Left forelimb (tissue), 1 donor: Measurements from ENCODE around the gene PSMD4.
"Not testable (repeated sequence)": the region's sequence is repeated elsewhere in the genome, so short reads cannot be mapped to it uniquely, and the experiment has no call there.

Experiments
- DNase-seq: peaks from one replicate; pipeline ENCODE4 v3.0.0-alpha.2; 2018; ENCODE audit warnings: low spot score

The PSMD4 gene

DNA sequence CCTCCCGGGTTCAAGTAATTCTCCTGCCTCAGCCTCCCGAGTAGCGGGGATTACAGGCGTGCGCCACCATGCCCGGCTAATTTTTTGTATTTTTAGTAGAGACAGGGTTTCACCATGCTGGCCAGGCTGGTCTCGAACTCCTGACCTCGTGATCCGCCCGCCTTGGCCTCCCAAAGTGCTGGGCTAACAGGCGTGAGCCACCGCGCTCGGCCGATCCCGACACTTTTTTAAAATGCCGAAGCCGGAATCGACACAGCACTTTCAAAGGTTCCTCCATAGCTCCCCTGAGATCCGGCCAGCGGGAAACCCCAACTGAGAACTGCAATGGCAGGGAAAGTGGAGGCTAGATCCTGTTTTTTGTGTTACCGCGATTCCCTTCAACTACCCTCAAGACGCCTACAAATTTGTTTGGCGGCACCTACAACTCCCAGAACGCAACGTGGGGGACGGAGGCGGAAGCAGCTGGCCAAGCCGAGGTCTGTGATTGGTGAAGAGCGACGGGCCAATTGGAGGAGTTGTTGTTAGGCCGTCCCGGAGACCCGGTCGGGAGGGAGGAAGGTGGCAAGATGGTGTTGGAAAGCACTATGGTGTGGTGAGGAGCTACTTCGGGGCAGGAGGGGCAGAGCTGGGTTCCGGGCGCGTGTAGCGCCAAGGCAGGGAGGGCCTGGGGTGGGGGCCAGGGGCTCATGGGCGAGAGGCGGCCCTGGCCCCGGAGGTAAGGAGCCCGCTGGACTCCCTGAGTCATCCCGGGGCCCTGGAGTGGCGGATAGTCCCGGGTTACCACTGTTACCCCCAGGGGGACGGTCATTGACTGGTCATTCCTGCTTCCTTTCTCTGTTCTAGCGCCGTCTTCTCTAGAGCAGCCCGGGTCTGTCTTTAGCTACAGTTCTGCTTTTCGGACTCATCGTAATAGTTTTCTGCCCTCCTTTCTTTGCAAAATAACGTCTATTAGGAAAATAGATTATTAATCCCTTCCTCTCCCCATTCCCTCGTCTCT lies at the start of gene PSMD4:
PSMD4 (plus strand) TSS at position 518 of the 997 bp plus-strand sequence; CDS start at position 567, 49 bp downstream.
- DNase-seq, result peak; percentile 96

DNA sequence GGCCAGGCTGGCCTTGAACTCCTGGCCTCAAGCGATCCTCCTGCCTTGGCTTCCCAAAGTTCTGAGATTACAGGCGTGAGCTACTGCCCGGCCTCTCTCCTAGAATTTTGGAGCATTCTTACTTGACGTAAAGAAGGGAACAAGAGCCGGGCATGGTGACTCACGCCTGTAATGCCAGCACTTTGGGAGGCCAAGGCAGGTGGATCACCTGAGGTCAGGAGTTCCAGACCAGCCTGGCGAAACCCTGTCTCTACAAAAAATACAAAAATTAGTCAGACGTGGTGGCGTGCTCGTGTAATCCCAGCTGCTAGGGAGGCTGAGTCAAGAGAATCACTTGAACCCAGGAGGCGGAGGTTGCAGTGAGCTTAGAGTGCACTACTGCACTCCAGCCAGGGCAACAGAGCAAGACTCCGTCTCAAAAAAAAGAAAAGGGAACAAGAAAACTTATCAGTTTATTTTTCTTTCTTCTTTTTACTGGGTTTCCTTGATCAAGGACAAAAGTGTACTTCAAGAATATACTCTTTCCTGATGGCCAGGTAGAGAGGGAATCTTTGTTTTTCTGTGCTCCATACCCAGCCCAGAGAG lies 49.1 kb upstream of the PSMD4 start:
- not testable (repeated sequence) for DNase-seq

DNA sequence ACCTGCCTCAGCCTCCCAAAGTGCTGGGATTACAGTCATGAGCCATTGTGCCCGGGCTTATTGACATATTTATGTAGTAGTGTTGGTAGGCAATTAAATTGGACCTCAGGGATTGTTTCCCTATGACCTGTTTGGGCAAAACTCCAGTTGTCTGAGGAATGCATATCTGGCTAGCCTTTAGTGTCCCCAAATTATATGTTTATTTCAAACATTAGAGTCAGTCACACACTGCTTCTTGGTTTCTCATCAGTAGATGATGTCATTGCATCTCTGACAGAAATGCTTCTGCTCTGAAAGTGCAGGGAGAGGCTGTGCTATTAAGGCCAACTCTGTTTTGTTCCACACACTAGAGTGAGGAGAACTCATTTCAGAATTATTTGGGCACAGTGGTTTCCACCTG lies 43.7 kb upstream of the PSMD4 start:
- no peak for DNase-seq

DNA sequence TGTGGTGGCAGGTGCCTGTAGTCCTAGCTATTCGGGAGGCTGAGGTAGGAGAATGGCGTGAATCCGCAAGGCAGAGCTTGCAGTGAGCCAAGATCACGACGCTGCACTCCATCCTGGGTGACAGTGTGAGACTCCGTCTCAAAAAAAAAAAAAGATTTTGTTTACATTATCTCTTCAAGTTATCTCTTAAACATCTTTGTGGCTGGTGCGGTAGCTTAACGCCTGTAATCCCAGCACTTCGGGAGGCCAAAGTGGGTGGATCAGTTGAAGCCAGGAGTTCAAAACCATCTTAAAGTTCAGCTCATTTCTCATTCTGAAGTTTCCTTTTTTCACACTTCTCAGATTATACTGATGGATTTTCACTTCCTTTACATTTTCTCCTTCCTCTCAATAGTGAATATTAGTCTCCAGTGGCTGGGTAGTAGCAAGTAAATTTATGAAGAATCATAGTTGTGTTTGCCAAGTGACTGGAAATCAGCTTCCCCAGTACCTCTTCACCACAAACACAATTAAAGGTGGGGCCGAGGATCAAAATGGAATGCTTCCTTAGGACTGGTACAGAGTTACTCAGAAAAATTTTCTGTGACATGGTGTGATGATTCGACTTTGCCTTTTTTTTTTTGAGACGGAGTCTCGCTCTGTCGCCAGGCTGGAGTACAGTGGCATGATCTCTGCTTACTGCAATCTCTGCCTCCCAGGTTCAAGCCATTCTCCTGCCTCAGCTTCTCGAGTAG lies 42.4 kb upstream of the PSMD4 start:
- no peak for DNase-seq

DNA sequence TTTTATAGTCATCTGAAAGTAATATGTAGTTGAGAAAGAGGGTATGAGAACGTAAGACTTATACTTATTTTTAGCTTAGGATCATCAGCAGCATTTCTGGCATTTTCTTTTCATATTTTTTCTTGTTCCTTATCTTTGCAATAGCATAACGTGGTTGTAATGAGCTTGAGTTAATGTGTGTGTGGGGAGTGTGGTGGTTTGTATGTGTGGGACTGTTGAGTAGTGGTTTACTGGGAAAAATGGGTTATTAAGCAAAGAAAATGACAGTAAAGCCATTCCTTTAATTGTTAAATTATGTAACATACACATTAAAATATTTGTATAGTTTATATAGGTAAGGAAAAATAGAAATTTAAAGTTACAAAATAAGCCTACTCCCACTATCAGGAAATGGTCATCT lies 41.0 kb upstream of the PSMD4 start:
- no peak for DNase-seq

DNA sequence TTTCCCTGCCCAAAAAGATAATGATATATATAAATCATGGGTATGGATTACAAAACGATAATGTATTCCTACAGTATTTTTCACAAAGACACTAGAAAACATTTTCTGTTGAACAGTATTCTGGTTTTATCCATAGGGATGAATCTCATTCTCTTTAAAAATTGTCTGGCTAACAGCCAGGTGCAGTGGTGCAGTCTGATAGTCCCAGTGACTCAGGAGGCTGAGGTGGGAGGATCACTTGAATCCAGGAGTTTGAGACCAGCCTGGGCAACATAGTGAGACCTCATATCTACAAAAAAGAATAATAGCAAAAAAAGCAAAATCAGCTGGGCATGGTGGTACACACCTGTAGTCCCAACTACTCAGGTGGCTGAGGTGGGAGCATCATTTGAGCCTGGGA lies 32.9 kb upstream of the PSMD4 start:
- DNase-seq, result no peak

DNA sequence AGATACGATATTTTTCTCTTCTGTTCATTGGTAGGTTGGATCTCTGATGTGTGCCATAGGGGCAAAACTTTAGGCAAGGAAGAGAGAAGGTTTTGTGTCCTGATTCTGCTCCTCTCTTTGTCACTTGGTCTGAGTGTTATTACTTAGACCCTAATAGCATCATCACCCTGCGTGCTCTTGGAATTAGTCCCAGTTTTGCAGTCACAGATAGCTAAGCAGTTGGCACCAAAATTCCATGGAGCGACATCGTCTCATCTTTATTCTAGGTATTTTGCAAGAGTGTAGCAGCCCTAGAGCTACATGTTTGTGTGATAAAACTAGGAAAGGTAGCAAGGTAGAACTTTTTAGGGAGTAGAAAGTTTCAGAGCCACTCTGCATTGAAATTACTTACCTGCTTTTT lies 32.4 kb upstream of the PSMD4 start:
- no peak for DNase-seq

DNA sequence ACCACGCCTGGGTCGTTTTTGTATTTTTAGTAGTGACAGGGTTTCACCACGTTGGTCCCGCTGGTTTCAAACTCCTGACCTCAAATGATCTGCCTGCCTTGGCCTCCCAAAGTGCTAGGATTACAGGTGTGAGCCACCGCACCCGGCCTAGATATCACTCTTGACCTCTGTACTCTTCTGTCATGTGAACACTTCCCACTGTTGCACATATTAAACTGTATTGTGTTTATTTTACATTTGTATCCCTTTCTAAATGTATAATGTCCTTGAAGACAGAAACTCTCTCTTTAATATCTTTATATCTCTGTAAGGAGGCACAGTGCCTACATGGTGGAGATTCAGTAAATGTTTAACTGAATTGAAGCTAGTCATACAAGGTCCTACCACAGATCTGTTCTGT lies 19.3 kb upstream of the PSMD4 start:
- no peak for DNase-seq

DNA sequence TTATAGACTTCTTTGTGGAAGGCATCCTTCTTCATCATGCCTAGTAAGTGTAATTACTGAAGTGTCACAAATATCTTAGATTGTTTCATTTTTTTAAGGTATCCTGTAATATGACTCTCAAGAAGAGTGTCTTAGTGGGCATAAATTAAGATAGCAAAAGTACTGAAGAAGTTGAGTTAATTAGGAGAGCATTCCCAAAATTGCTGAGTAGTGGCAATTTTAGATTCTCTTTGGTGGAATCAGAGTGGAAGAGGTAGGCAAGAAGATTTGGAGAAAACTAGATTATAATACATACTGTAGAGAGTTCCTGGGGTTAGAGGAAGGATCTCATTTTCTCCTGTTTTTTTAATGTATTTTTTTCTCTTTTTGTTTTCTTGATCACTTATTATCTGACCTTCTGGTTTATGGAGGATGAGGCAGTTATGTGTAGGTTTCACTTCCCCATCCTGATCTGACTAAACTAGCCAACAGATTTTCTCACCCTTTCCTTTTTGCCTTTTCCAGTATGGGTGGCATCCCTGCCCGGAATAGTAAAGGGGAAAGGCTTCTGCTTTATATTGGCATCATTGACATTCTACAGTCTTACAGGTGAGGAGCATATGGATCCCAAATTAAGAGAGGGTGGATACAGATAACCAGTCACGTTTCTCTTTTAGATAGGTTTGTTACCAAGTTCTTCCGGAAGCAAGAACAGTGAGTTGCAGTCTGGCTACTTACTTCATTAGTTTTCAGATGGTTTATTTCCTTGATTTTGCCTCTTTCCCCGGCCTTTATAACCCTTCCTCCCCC lies 16.7 kb upstream of the PSMD4 start:
- no peak for DNase-seq

DNA sequence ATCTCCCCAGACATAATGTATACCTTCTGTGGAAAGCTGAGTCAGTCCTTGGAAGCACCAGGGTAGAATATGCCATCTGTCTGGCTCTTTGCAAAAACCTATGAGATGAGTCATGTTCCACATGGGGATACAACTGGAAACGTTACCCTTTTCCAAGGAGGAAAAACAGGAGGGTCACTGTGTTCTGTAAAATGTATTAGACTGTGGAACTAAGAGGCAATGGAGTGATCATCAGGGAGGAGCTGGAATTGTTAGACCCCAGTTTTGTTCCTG lies 16.1 kb upstream of the PSMD4 start:
- DNase-seq, result no peak

DNA sequence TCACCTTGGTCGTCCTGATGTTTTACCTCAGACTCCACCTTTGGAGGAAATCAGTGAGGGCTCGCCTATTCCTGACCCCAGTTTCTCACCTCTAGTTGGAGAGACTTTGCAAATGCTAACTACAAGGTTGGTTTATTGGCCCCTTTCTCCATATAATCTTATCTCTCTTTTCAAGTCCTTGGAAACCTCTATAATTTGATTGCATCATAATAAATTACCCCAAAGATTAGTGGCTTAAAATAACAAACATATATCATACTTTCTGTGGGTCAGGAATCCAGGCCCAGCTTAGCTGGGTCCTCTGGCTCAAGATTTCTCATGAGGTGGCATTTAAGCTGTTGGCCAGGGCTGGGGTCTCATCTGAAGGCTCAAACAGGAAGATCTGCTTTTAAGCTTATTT lies 12.1 kb upstream of the PSMD4 start:
- no peak for DNase-seq

DNA sequence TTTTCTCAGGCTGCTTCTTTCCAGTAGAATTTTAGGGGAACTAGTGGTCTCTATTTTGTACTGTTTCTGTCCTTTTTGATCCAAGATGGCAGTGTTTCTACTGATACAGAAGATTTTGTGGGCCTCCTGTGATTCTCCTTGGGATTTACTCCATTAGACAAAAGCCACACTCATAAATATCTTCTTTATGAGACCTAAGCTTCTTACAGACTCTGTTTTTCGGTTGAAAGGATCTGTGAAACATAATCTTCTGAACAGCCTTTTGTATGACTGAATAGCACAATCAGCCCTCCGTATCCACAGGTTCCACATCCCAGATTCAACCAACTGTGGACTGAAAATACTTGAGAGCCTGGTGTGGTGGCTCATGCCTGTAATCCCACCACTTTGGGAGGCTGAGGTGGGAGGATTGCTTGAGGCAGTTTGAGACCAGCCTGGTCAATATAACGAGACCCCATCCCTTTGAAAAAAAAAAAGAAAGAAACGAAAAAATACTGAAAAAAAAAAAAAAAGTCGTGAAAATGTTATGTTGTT lies 10.8 kb upstream of the PSMD4 start:
- no peak for DNase-seq

DNA sequence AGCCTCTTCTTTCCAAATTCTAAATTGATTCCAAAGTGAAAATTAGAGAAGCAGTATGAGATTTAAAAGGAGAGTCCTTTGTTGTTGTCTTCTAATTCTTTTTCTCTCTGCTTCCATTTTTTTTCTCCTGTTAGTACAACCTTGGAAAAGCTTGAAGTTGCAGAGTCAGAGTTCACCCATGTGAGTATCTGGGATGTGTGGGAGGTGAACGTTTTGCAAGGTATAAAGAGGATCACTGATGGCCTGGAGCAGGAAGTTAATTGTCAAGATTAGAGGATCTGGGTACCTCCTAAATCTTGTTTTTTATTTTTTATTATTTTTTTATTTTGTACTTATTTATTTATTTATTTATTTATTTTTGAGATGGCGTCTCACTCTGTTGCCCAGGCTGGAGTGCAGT lies 7.7 kb upstream of the PSMD4 start:
- DNase-seq, result no peak

DNA sequence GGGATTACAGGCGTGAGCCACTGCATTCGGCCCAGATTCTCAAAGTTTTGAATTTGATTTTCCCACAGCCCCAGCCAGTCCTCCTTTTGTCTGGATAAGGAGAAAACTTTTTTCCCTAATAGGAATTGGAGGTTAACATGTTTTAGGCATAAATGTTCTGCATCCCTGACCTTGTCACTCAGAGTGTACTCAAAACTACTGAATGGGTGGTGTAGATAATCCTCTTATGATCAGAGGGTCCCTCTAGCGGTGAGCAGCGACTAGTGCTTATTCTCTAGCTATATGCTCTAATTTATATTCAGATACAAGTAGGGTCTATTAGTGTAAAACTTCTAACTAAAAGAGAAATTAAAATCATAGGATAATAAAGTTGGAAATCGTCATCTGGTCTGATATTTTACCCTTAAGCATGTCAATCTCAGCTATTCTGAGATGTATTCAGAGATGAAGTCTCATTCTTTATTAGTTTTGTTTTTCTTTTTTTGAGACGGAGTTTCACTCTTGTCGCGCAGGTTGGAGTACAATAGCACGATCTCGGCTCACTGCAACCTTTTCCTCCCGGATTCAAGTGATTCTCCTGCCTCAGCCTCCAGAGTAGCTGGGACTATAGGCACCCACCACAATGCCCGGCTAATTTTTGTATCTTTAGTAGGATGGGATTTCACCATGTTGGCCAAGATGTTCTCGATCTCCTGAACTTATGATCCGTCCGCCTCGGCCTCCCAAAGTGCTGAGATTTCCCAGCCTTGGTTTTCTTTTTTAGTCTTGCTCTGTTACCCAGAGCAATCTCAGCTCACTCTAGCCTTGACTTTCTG lies 2.7 kb upstream of the PSMD4 start:
- no peak for DNase-seq

DNA sequence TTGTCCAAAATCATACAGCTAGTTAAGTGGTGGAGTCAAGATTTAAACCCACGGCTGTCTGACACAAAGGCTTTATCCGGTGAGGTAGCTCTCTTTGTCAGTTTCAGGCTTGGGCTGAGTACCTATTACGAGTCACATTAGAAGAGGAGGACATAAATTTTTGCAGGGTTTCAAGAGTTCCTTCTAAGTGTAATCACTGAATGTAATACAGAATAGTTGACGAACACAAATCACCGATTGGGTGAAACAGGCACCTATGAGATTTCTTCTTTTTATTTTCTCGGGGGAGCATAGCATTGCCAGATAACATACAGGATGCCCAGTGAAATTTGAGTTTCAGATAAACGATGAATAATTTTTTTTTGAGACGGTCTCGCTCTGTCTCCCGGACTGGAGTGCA lies 847 bp downstream of the PSMD4 start:
- DNase-seq, result no peak

DNA sequence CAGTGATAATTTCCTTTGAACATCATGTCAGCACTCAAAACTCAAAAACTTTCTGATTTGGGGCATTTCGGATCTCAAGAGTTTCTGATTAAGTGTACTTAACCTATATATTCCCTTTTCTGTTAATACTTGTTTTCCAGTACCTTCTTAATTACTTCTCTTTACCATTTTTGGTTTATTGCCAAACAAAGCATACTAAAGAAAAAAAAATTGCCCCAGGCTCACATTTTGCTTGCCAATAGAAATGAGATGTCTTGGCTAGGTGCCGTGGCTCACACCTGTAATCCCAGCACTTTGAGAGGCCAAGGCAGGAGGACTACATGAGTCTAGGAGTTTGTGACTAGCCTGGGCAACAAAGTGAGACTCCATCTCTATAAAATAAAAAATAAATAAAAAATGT lies 4.8 kb downstream of the PSMD4 start:
- no peak for DNase-seq

DNA sequence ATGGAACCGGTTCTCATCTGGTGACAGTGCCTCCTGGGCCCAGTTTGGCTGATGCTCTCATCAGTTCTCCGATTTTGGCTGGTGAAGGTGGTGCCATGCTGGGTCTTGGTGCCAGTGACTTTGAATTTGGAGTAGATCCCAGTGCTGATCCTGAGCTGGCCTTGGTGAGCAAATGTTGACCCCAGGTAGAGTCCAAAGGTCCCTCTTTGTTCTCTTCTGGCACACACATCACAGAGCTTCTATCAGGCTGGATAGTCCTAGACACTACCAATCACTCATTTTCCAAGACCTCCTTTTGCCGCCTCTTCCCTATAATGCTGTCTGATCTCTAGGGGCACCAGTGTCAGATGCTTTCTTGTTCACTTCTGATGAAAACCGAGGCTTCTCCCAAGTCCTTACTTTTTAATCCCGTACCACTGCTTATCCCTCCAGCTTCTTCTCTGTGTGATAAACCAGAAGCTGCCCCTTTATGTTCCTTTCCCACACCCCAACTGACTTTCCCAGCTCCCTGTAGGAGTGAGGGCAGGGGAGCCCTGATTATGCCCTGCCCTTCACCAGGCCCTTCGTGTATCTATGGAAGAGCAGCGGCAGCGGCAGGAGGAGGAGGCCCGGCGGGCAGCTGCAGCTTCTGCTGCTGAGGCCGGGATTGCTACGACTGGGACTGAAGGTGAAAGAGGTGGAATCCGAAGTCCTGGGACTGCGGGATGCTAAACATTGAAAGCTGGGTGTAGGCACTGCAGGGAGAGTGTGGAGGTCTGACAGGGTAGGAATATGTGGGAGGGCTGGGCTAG lies 11.1 kb downstream of the PSMD4 start:
- DNase-seq, result no peak

DNA sequence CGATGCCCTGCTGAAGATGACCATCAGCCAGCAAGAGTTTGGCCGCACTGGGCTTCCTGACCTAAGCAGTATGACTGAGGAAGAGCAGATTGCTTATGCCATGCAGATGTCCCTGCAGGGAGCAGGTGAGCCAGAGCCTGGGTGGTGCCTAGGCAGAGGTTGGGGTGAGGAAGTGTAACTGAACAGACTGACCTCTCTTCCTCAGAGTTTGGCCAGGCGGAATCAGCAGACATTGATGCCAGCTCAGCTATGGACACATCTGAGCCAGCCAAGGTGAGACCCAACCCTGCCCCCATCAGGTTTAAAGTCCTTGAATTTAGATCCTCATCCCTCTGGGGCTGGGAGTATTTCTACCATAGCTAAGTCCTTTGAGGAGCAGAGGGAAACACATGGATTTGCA lies 11.8 kb downstream of the PSMD4 start:
- no peak for DNase-seq

DNA sequence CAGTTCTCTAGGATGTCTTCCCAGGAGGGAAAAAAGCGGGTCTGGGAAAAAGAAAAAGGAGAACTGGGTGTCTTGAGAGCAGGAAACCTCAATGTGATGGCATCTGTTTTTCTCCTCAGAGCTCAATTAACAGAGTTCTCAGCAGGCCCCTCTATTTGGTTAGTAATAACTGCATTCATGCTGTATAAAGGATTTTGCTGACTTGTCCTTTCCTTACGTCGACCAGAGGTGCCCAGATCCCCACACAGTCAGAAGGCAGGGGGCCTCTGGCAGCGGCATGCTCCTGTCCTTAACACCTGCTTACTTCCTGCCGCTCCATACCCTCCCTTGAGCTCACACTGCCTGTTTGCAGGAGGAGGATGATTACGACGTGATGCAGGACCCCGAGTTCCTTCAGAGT lies 12.3 kb downstream of the PSMD4 start:
- DNase-seq, result no peak

DNA sequence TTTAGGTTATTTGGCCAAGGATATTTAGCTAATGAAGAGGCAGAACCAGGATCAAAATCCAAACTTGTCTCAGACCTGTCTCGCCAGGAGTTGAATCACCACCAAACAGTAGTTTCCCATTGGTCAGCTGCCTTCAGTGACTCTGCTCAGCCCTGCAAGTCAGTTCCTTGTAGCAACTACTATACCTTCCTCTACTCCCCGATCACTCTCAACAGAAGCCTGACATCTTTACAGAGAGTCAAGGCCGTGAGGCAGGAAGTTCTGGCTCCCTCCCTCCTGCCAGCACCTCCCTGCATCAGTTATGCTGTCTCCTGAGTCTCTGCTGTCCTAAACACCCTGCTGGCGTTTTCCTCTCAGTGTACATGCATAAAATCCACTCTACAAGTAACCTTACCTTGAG lies 13.2 kb downstream of the PSMD4 start:
- no peak for DNase-seq
